Cardiac muscle cell (in vitro differentiated cells and primary cell): Measurements from ENCODE around the gene OR2J2. TPM values are rescaled to one million over a fixed set of nuclear protein-coding genes. Genes with fewer than 3 reads are reported as not detected.
"Not testable (repeated sequence)": the region's sequence is repeated elsewhere in the genome, so short reads cannot be mapped to it uniquely, and the experiment has no call there.

ENCODE experiments used
- DNase-seq, 2 donors: peaks; one replicate each; pipeline versions ENCODE4 v3.0.0 to v3.0.0-alpha.2; 2010 to 2017; ENCODE audit warnings: low read depth in 1 of 2, low spot score in 1 of 2
- H3K27ac ChIP-seq: fragments of 200-600 bp; sonication (generic); 2 replicates; pipeline ENCODE4 v1.5.1; 2016
- H3K27me3 ChIP-seq: fragments of 200-600 bp; sonication (generic); 2 replicates; pipeline ENCODE4 v1.6.0; 2016; ENCODE audit warnings: control low read depth
- H3K36me3 ChIP-seq: fragments of 200-600 bp; sonication (generic); 2 replicates; pipeline ENCODE4 v1.5.1; 2016; ENCODE audit warnings: control low read depth
- H3K4me1 ChIP-seq: fragments of 200-600 bp; sonication (generic); 2 replicates; pipeline ENCODE4 v1.8.1; 2017; ENCODE audit warnings: low read depth, mild to moderate bottlenecking, mixed run types
- H3K4me3 ChIP-seq: fragments of 200-600 bp; sonication (generic); 2 replicates; pipeline ENCODE4 v1.5.1; 2016; ENCODE audit warnings: mild to moderate bottlenecking
- H3K9me3 ChIP-seq: fragments of 200-600 bp; sonication (generic); 2 replicates; pipeline ENCODE4 v1.5.1; 2017; ENCODE audit warnings: low read depth, mild to moderate bottlenecking, control low read depth
- CTCF ChIP-seq: IDR thresholded peaks from 2 replicates; pipeline ENCODE4 v1.5.1; 2012; ENCODE audit warnings: low read depth, mild to moderate bottlenecking, low read length
- polyA plus RNA-seq: library from polyadenylated mRNA; unstranded; fragments of >200 nt; fragmentation: Nextera tagmentation; extraction: Ambion mirVana; gene quantifications from 2 replicates; pipeline ENCODE4 v1.2.1, GENCODE V29; 2016
- total RNA-seq: library from RNA; depleted of rRNA; stranded (reverse); fragments of >200 nt; gene quantifications from 2 replicates; pipeline ENCODE4 v1.2.3, GENCODE V29; 2016

Gene OR2J2
- total RNA-seq: not detected in 2 replicates
- polyA plus RNA-seq: not detected in 2 replicates

GRCh38 chr6:29170607-29171006 is at the start of gene OR2J2:
Gene OR2J2 (plus strand): TSS chr6:29170907. CDS start chr6:29173636, 2,729 bp downstream.
- H3K9me3 ChIP-seq, H3K27me3 ChIP-seq, H3K4me3 ChIP-seq, H3K4me1 ChIP-seq, H3K36me3 ChIP-seq, DNase-seq, H3K27ac ChIP-seq: not testable (repeated sequence)

GRCh38 chr6:29129326-29130012 is 41.2 kb upstream of the OR2J2 start:
- no peak for DNase-seq
- Histone ChIP-seq H3K4me1 (no peaks in the 10 kb centered on the region), H3K4me3 (no peak overlapping the region), H3K27me3 (peaks cover 3% of the 10 kb centered on the region), H3K36me3 (no peaks in the 10 kb centered on the region), H3K27ac (no peak overlapping the region), H3K9me3 (no peaks in the 10 kb centered on the region)
- TF ChIP-seq CTCF: no peak

- no peak for DNase-seq
- Histone ChIP-seq H3K27ac (no peak overlapping the region), H3K27me3 (peaks cover 3% of the 10 kb centered on the region), H3K4me3 (no peak overlapping the region), H3K36me3 (no peaks in the 10 kb centered on the region), H3K4me1 (no peaks in the 10 kb centered on the region), H3K9me3 (no peaks in the 10 kb centered on the region)
- no peak for TF ChIP-seq CTCF
Measured at GRCh38 chr6:29130644-29131043, 40.1 kb upstream of the OR2J2 start.

- DNase-seq: no peak
- no peak for TF ChIP-seq CTCF
- H3K9me3 ChIP-seq: no peaks in the 10 kb centered on the region
- no peaks in the 10 kb centered on the region for H3K36me3 ChIP-seq
- no peak overlapping the region for H3K4me3 ChIP-seq
- H3K27me3 ChIP-seq: peaks cover 3% of the 10 kb centered on the region
- no peaks in the 10 kb centered on the region for H3K4me1 ChIP-seq
- H3K27ac ChIP-seq: no peak overlapping the region
Measured at GRCh38 chr6:29131691-29132090, 39.0 kb upstream of the OR2J2 start.

- H3K27me3 ChIP-seq: no peaks in the 10 kb centered on the region
Measured at GRCh38 chr6:29137724-29138123, 33.0 kb upstream of the OR2J2 start.

More at GRCh38 chr6:29137724-29138123, 33.0 kb upstream of the OR2J2 start:
- H3K9me3 ChIP-seq: no peaks in the 10 kb centered on the region
- no peak overlapping the region for H3K27ac ChIP-seq
- no peak overlapping the region for H3K4me3 ChIP-seq
- no peaks in the 10 kb centered on the region for H3K4me1 ChIP-seq
- no peak for DNase-seq
- TF ChIP-seq CTCF: no peak
- no peaks in the 10 kb centered on the region for H3K36me3 ChIP-seq
